ENCODE measurements around the gene GPANK1. TPM values are rescaled to one million over a fixed set of nuclear protein-coding genes. Genes with fewer than 3 reads are reported as not detected.

Gene GPANK1
- total and polyA plus RNA-seq, 9 of the 15 experiments (the other 6 are each of a cell fraction or from before 2014, with no cell fraction given): 32.2 to 111 (median 46.3) TPM

GRCh38 chr6:31690231-31691077, 25.7 kb upstream of the GPANK1 start (continued):
- TF ChIP-seq, protein P1, sequence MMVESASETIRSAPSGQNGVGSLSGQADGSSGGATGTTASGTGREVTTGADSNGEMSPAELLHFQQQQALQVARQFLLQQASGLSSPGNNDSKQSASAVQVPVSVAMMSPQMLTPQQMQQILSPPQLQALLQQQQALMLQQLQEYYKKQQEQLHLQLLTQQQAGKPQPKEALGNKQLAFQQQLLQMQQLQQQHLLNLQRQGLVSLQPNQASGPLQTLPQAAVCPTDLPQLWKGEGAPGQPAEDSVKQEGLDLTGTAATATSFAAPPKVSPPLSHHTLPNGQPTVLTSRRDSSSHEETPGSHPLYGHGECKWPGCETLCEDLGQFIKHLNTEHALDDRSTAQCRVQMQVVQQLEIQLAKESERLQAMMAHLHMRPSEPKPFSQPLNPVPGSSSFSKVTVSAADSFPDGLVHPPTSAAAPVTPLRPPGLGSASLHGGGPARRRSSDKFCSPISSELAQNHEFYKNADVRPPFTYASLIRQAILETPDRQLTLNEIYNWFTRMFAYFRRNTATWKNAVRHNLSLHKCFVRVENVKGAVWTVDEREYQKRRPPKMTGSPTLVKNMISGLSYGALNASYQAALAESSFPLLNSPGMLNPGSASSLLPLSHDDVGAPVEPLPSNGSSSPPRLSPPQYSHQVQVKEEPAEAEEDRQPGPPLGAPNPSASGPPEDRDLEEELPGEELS (CRISPR knock-in tag; IDR thresholded peaks at IDR 0.05; ENCODE audit: borderline replicate concordance): peak; percentile 86; the same call in 1 of the 2 replicates
- TF ChIP-seq TCF15 (CRISPR knock-in tag; IDR thresholded peaks at IDR 0.05) (0 out of 2 replicates have a peak, but pooled peaks have one; percentile 8), ZNF3 (CRISPR knock-in tag; IDR thresholded peaks at IDR 0.05) (0 out of 2 replicates have a peak, but pooled peaks have one; percentile 53), ZFP36 (IDR thresholded peaks at IDR 0.05; ENCODE audit: low read depth, low read length, partially characterized antibody) (peak; percentile 97), ZC3H4 (CRISPR knock-in tag; IDR thresholded peaks at IDR 0.05; ENCODE audit: borderline replicate concordance) (peak; percentile 33; the same call in 1 of the 2 replicates), ESRRB (CRISPR knock-in tag; IDR thresholded peaks at IDR 0.05; ENCODE audit: borderline replicate concordance) (0 out of 2 replicates have a peak, but pooled peaks have one; percentile 2), NR1H2 (CRISPR knock-in tag; IDR thresholded peaks at IDR 0.05) (no peak), NCOR1 (IDR thresholded peaks at IDR 0.05) (peak; percentile 81), MTA2 (IDR thresholded peaks at IDR 0.05; ENCODE audit: low read depth) (peak; percentile 73; the same call in 1 of the 2 replicates), KLF16 (IDR thresholded peaks at IDR 0.05) (peak; percentile 85), RB1 (IDR thresholded peaks at IDR 0.05; ENCODE audit: low read depth) (peak; percentile 82; the same call in 1 of the 2 replicates), SPI1 (IDR thresholded peaks at IDR 0.05; ENCODE audit: borderline replicate concordance, low read depth, low read length) (no peak), CLOCK (CRISPR knock-in tag; IDR thresholded peaks at IDR 0.05; ENCODE audit: borderline replicate concordance) (no peak), HCFC1 (IDR thresholded peaks at IDR 0.05; ENCODE audit: low read depth, low read length) (no peak), MAFG (tag; conservative IDR thresholded peaks at IDR 0.05) (peak; percentile 86), ZFPM2 (CRISPR knock-in tag; IDR thresholded peaks at IDR 0.05) (no peak)
- TF ChIP-seq, protein P2, sequence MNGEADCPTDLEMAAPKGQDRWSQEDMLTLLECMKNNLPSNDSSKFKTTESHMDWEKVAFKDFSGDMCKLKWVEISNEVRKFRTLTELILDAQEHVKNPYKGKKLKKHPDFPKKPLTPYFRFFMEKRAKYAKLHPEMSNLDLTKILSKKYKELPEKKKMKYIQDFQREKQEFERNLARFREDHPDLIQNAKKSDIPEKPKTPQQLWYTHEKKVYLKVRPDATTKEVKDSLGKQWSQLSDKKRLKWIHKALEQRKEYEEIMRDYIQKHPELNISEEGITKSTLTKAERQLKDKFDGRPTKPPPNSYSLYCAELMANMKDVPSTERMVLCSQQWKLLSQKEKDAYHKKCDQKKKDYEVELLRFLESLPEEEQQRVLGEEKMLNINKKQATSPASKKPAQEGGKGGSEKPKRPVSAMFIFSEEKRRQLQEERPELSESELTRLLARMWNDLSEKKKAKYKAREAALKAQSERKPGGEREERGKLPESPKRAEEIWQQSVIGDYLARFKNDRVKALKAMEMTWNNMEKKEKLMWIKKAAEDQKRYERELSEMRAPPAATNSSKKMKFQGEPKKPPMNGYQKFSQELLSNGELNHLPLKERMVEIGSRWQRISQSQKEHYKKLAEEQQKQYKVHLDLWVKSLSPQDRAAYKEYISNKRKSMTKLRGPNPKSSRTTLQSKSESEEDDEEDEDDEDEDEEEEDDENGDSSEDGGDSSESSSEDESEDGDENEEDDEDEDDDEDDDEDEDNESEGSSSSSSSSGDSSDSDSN (IDR thresholded peaks at IDR 0.05; ENCODE audit: borderline replicate concordance in 1 of 2, low read depth in 2 of 2, low read length in 2 of 2): peak in 1 of 2 experiments; percentile 82; a peak in 1 of 4 replicates
- TF ChIP-seq, protein P3, sequence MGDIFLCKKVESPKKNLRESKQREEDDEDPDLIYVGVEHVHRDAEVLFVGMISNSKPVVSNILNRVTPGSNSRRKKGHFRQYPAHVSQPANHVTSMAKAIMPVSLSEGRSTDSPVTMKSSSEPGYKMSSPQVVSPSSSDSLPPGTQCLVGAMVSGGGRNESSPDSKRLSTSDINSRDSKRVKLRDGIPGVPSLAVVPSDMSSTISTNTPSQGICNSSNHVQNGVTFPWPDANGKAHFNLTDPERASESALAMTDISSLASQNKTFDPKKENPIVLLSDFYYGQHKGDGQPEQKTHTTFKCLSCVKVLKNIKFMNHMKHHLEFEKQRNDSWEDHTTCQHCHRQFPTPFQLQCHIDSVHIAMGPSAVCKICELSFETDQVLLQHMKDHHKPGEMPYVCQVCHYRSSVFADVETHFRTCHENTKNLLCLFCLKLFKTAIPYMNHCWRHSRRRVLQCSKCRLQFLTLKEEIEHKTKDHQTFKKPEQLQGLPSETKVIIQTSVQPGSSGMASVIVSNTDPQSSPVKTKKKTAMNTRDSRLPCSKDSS (IDR thresholded peaks at IDR 0.05; ENCODE audit: low read depth, partially characterized antibody): no peak
